Suppressor macrophage treated with lipopolysaccharide for 1 hour (primary cell): Measurements from ENCODE around the gene ZSCAN23.
A peak's percentile ranks its signal among the peaks of the same experiment; 100 is the strongest.
"Not testable (repeated sequence)": the region's sequence is repeated elsewhere in the genome, so short reads cannot be mapped to it uniquely, and the experiment has no call there.

Experiments
- DNase-seq, 3 donors: peaks; one replicate each; pipeline ENCODE4 v3.0.0-alpha.2; 2020 to 2022

Gene ZSCAN23

GRCh38 chr6:28443112-28443773 lies at the start of gene ZSCAN23:
Gene ZSCAN23 (minus strand): TSS chr6:28443491. CDS start chr6:28436266, 7,225 bp downstream.
- peak; percentile 34 to 47 (median 45) for DNase-seq

GRCh38 chr6:28491984-28492317 lies 48.7 kb upstream of the ZSCAN23 start:
- no peak for DNase-seq

DNA sequence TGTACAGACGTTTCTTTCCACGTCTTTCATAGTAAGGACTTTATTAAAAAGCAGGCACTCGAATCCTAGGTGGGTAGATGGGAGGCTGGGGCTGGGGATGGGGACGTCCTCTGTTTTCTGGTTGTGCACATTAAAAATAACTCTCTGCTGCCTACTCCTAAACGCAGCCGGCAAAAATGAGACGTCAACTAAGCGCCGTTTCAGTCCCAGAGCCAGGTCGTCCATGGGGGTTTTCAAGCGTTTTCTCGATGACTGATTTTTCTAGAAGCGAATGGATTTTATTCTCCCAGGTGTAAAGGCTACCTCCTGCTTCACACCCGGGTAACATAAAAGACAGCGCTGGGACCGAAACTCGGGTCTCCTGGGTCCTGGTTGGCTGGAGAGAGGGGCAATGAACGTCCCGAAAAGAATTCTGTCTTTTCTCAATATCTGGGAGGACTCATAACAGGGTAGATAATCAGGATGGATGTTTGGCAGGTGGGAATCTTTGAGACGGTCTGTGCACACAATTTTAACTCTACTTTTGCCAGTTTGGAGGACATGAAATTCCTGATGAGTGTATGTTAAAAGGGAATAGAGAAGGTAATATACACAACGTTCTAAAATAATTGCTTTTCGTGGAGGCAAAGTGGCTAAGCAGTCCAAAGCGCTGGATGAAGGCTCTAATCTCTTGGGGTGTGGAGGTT lies 47.1 kb upstream of the ZSCAN23 start:
- no peak for DNase-seq

- peak in 2 of 3 donors; percentile 3 to 10 for DNase-seq
Observed at GRCh38 chr6:28489366-28490204, 46.3 kb upstream of the ZSCAN23 start.

DNA sequence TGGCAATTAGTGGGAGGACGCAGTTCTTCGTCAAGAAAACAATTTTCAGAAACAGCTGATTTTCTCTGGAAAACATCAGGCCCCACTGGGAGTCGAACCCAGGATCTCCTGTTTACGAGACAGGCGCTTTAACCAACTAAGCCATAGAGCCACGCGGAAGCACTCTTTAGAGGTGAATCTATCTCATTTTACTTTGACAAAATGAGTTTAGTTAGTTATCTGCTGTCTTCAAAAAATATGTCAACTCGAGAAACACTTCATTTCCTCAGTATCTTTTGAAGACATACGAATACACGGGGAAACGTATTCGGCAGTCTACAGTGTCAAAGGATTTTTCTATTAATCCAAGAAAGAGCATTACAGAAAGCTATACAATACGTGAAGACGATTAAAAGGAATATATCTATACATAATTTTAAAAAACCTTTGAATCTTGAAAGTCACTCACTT lies 45.6 kb upstream of the ZSCAN23 start:
- DNase-seq: peak; percentile 20 to 44 (median 40)

DNA sequence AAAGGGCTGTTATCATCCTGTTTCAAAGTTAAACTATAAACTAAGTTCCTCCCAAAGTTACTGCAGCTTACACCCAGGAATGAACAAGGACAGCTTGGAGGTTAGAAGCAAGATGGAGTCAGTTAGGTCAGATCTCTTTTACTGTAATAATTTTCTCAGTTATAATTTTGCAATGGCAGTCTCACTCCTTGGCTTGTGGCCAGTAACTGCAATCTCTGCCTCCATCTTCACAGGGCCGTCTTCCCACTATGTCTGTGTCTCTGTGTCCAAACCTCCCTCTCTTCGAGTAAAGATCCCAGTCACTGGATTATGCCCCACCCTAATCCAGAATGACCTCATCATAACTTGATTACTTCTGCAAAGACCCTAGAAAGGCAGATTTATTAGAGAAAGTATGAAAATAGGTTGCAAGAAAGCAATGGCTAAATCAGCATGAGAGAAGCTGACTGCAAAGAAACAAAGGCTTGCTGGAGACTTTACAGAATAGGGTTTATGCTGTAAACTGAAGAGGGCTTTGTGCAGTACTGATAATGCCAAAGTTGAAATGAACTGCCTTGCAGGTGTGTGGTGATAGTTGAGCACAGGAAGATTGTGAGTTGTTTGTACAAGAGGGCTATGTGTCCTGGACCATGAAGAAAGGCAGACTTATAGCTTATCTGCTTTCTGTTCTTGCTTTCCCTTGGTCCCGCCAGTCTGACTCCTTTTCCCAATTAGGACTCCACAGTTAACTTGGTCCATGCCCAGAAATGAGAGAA lies 43.9 kb upstream of the ZSCAN23 start:
- DNase-seq: no peak

DNA sequence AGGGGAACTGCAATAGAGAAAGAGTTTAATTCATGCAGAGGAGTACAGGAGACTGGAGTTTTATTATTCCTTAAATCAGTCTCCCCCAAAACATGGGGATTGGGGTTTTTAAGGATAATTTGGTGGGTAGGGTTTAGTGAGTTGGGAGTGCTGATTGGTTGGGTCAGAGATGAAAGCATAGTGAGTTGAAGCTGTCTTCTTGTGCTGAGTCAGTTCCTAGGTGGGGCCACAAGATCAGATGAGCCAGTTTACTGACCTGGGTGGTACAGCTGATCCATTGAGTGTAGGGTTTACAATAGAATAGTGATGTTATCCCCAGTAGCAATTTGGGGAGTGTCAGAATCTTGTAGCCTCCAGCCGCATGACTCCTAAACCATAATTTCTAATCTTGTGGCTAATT lies 43.2 kb upstream of the ZSCAN23 start:
- no peak for DNase-seq

- no peak for DNase-seq
Observed at GRCh38 chr6:28485482-28485881, 42.2 kb upstream of the ZSCAN23 start.

- DNase-seq: no peak
Observed at GRCh38 chr6:28480253-28480932, 37.1 kb upstream of the ZSCAN23 start.

DNA sequence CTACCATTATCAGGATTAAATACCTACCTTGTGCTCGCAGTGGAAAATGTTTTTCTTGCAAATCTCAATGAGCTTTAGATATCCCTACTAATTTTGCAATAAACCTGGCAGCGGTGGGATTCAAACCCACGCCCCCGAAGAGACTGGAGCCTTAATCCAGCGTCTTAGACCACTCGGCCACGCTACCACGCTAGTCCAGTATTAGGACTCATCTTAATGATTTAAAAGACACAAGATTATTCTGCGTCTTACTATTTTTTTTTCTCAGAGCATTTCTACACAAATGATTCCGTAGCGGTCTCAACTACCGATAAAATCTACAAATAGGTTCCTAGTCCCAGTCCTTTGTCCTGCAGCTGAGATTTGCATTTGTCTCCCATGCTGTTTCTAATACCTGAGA lies 35.2 kb upstream of the ZSCAN23 start:
- DNase-seq: no peak

- DNase-seq: peak; percentile 11 to 35 (median 21)
Observed at GRCh38 chr6:28474441-28475219, 31.3 kb upstream of the ZSCAN23 start.

DNA sequence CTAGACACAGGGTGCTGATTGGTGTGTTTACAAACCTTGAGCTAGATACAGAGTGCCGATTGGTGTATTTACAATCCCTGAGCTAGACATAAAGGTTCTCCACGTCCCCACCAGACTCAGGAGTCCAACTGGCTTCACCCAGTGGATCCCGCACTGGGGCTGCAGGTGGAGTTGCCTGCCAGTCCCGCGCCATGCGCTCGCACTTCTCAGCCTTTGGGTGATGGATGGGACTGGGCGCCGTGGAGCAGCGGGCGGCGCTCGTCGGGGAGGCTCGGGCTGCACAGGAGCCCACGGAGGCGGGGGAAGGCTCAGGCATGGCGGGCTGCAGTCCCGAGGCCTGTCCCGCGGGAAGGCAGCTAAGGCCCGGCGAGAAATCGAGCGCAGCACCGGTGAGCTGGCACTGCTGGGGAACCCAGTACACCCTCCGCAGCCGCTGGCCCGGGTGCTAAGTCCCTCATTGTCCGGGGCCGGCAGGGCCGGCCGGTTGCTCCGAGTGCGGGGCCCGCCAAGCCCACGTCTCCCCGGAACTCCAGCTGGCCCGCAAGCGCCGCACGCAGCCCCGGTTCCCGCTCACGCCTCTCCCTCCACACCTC lies 26.0 kb upstream of the ZSCAN23 start:
- not testable (repeated sequence) for DNase-seq

DNA sequence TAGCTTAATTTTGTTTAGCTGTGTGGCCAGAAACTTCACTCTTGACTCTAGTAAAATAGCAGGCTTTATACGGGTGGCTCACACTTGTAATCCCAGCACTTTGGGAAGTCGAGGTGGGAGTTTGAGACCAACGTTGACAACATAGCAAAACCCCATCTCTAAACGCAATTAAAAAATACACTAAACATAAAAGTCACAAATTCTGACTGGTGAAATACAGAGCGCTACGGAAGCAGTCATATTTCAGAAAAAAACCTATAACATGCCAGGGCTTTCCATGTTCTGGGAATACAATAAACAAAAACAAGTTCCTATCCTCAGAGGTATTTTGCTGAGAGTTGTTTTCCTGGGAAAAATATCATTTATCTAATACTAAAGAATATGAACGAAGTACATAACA lies 24.8 kb upstream of the ZSCAN23 start:
- DNase-seq: no peak

DNA sequence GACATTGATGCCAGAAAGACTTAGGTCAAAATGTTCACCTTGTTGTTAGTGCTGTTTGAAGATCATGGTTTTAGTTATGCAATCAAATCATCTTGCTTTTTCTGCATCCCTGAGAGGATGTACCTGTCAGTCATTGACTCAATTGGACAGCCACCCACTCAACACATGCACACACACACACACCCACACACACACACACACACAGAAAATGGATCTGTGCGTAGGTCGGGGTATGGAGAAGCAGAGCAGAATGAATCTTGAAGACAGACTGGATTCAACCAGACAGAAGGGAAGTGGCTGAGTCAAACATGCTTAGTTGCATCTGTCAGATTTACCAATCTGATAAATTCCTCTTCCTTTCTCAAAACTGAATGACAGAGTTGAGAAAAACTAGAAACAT lies 19.1 kb upstream of the ZSCAN23 start:
- peak in 1 of 3 donors; percentile 8 for DNase-seq

GRCh38 chr6:28458568-28458967 lies 15.3 kb upstream of the ZSCAN23 start:
- no peak for DNase-seq

- no peak for DNase-seq
Observed at GRCh38 chr6:28449056-28449455, 5.8 kb upstream of the ZSCAN23 start.

DNA sequence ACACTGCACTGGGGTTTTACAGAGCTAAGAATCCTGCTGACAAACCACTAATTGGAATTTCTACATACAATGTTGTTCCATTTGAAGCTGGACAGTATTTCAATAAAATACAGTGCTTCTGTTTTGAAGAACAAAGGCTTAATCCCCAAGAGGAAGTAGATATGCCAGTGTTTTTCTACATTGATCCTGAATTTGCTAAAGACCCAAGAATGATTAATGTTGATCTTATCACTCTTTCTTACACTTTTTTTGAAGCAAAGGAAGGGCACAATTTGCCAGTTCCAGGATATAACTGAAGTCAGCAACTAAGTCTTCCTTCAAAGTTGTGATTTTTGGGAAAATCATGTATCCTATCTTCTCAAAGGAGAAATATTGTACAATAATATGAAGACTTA lies 4.2 kb upstream of the ZSCAN23 start:
- DNase-seq: not testable (repeated sequence)

GRCh38 chr6:28446818-28447511 lies 3.7 kb upstream of the ZSCAN23 start:
- DNase-seq: no peak

DNA sequence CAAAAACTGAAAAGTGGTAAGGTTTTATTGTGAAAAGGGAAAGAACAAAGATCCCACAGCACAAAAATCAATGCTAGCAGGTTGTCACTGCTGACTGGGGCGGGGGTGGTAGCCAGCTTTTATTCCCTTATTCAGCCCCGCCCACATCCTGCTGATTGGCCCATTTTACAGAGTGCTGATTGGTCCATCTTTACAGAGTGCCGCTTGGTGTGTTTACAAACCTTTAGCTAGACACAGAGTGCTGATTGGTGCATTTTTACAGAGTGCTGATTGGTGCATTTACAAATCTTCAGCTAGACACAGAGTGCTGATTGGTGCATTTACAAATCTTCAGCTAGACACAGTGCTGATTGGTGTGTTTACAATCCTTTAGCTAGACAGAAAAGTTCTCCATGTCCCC lies 1.5 kb upstream of the ZSCAN23 start:
- not testable (repeated sequence) for DNase-seq

DNA sequence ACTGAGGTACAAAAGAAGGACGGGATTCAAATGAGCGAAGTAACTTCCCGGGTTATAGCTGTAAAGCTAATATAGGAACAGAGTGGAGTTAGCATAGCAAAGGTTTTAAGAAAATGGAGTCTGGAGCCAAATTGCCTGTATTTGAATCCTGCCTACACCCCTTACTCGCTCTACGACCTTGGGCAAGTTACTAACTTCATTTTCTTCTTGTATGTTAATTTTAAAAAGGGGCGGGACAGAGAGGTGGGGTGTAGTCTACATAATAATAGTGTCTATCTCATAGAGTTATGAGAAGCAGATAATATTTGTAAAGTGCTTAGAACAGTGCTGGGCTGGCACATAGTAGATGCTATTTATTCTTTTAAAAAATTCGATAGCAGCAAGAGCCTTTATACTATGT lies 705 bp downstream of the ZSCAN23 start:
- DNase-seq: no peak
